Vagina (tissue), 2 donors: Measurements from ENCODE around the gene GRID2IP. TPM values are rescaled to one million over a fixed set of nuclear protein-coding genes. Genes with fewer than 3 reads are reported as not detected.
"Not testable (repeated sequence)": the region's sequence is repeated elsewhere in the genome, so short reads cannot be mapped to it uniquely, and the experiment has no call there.

Experiments used
- DNase-seq, 2 donors: peaks; one replicate each; pipeline ENCODE4 v3.0.0-alpha.2; 2017; ENCODE audit errors: extremely low spot score in 2 of 2
- H3K27ac ChIP-seq: fragments of 200-600 bp; sonication (generic); one replicate; pipeline ENCODE4 v1.5.1; 2019
- H3K27me3 ChIP-seq: fragments of 200-600 bp; sonication (generic); one replicate; pipeline ENCODE4 v1.5.1; 2019
- H3K36me3 ChIP-seq, 2 donors: fragments of 200-600 bp; sonication (generic); one replicate each; pipeline ENCODE4 v1.5.1; 2017 to 2019
- H3K4me1 ChIP-seq: fragments of 200-600 bp; sonication (generic); one replicate; pipeline ENCODE4 v1.5.1; 2019
- H3K4me3 ChIP-seq, 2 donors: fragments of 200-600 bp; sonication (generic); 1 replicate in 1 of 2; 2 replicates in 1 of 2; pipeline ENCODE4 v1.5.1; 2016 to 2019
- H3K9me3 ChIP-seq: fragments of 200-600 bp; sonication (generic); one replicate; pipeline ENCODE4 v1.5.1; 2019
- POLR2A ChIP-seq, 2 donors: fragments of 450-650 bp; IDR thresholded peaks; one replicate each; pipeline ENCODE4 v1.6.1; 2017; ENCODE audit warnings: antibody characterized with exemption in 2 of 2, mild to moderate bottlenecking in 2 of 2, moderate library complexity in 2 of 2
- POLR2AphosphoS5 ChIP-seq, 2 donors: sonication (generic); formaldehyde crosslinking; IDR thresholded peaks; one replicate each; pipeline ENCODE4 v1.9.0; 2017; ENCODE audit warnings: antibody characterized with exemption in 2 of 2, mild to moderate bottlenecking in 2 of 2, low read depth in 1 of 2; ENCODE audit not compliant: insufficient read depth in 1 of 2
- intact Hi-C: fragments of 100-400 bp; cut with DNase I; formaldehyde crosslinking; loops from one replicate; pipeline ENCODE4 v1.15.1; 2023
- total RNA-seq: library from RNA; depleted of rRNA; stranded (reverse); fragments of >200 nt; gene quantifications from one replicate; pipeline ENCODE4 v1.2.3, GENCODE V29; 2016
- TF ChIP-seq, protein P1 (sequence below), 3 experiments: fragments of 450-650 bp in 2 of 3; fragments of 200-600 bp in 1 of 3; sonication (generic) in 1 of 3; IDR thresholded peaks; one replicate each; pipeline ENCODE4 v1.5.1; 2017 to 2019; ENCODE audit warnings: antibody characterized with exemption in 3 of 3, mild to moderate bottlenecking in 2 of 3, moderate library complexity in 2 of 3

Gene GRID2IP
- total RNA-seq, 1 donor from 2014 or later: not detected

DNA sequence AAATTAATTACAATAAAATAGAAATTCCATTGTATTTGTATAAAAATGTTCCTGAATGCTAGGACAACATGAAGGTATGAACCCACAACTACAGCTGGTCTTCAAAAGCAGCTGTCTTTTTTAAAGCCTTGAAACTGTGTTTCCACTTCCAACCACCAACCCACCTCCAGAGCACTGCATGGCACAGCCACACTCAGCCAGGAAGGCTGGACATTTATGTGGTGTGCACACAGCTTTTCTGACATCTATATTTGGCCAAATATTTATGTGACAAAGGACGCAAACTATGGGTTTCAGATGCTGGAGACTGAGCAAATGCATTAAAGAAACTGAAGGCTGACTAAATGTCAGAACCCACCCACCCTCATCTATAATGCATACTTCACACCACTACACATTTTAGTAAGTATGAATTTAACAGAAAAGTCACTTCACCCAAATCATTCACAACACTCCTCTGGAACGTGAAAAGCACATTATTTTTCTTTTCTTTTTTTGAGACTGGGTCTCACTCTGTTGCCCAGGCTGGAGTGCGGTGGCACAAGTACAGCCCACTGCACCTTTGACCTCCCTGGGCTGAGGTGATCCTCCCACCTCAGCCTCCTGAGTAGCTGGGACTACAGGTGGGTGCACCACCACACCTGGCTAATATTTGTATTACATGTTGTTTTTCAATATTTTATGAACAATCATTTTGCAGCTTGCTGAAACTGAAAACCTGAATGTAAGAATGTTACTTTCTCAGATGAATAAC lies 75.7 kb downstream of the GRID2IP start:
- intact Hi-C loops: no loop called here
- TF ChIP-seq, protein P1, sequence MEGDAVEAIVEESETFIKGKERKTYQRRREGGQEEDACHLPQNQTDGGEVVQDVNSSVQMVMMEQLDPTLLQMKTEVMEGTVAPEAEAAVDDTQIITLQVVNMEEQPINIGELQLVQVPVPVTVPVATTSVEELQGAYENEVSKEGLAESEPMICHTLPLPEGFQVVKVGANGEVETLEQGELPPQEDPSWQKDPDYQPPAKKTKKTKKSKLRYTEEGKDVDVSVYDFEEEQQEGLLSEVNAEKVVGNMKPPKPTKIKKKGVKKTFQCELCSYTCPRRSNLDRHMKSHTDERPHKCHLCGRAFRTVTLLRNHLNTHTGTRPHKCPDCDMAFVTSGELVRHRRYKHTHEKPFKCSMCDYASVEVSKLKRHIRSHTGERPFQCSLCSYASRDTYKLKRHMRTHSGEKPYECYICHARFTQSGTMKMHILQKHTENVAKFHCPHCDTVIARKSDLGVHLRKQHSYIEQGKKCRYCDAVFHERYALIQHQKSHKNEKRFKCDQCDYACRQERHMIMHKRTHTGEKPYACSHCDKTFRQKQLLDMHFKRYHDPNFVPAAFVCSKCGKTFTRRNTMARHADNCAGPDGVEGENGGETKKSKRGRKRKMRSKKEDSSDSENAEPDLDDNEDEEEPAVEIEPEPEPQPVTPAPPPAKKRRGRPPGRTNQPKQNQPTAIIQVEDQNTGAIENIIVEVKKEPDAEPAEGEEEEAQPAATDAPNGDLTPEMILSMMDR (IDR thresholded peaks at IDR 0.05): no peak
- TF ChIP-seq POLR2A (IDR thresholded peaks at IDR 0.05) (no peak), POLR2AphosphoS5 (IDR thresholded peaks at IDR 0.05; ENCODE audit: insufficient read depth in 1 of 2, low read depth in 1 of 2) (no peak)
- Histone ChIP-seq H3K36me3 (peaks cover 0 to 19% of the 10 kb centered on the region in 2 donors), H3K4me1 (peaks cover 65% of the 10 kb centered on the region), H3K9me3 (no peaks in the 10 kb centered on the region), H3K4me3 (no peak overlapping the region), H3K27ac (no peak overlapping the region), H3K27me3 (no peaks in the 10 kb centered on the region)
- DNase-seq: no peak

DNA sequence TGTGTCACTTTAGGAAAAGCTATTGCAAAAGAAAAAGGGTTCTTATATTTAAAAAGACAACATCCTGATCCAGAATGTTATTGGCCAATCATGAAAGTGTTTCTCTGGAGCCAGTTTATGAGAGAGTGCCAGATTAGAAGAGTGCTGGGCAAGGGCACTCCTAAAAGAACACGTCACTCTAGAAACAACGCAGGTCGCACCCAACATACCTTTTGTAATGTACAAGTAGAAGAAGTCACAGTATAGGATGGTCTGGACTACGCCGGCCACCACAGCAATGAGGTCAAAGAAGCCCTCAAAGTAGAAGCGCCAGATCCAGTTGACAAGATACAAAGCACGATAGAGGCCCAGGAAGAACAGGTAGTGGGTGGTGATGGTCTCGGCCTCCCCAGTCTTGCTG lies 85.4 kb downstream of the GRID2IP start:
- H3K27ac ChIP-seq: no peak overlapping the region
- no peak for DNase-seq
- H3K4me3 ChIP-seq: no peak overlapping the region
- no peaks in the 10 kb centered on the region for H3K27me3 ChIP-seq
- intact Hi-C loops: no loop called here
- H3K4me1 ChIP-seq: no peaks in the 10 kb centered on the region
- TF ChIP-seq, protein P1 (IDR thresholded peaks at IDR 0.05): no peak
- no peak for TF ChIP-seq POLR2AphosphoS5 (IDR thresholded peaks at IDR 0.05; ENCODE audit: insufficient read depth in 1 of 2, low read depth in 1 of 2)
- TF ChIP-seq POLR2A (IDR thresholded peaks at IDR 0.05): no peak
- peaks cover 0 to 89% of the 10 kb centered on the region in 2 donors for H3K36me3 ChIP-seq
- H3K9me3 ChIP-seq: no peaks in the 10 kb centered on the region

DNA sequence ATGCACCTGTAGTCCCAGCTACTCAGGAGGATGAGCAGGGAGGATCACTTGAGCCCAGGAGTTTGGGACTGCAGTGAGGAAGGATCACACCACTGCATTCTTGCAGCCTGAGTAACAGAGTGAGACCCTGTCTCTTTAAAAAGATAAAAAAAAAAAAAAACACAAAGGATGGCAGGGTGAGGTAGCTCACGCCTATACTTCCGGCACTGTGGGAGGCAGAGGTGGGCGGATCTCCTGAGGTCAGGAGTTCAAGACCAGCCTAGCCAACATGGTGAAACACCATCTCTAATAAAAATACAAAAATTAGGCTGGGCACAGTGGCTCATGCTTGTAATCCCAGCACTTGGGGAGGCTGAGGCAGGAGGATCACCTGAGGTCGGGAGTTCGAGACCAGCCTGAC lies 87.7 kb downstream of the GRID2IP start:
- H3K4me1 ChIP-seq, H3K9me3 ChIP-seq, DNase-seq, H3K27me3 ChIP-seq, intact Hi-C loops, H3K27ac ChIP-seq, H3K4me3 ChIP-seq: not testable (repeated sequence)
- peaks cover 0 to 71% of the 10 kb centered on the region in 2 donors for H3K36me3 ChIP-seq

DNA sequence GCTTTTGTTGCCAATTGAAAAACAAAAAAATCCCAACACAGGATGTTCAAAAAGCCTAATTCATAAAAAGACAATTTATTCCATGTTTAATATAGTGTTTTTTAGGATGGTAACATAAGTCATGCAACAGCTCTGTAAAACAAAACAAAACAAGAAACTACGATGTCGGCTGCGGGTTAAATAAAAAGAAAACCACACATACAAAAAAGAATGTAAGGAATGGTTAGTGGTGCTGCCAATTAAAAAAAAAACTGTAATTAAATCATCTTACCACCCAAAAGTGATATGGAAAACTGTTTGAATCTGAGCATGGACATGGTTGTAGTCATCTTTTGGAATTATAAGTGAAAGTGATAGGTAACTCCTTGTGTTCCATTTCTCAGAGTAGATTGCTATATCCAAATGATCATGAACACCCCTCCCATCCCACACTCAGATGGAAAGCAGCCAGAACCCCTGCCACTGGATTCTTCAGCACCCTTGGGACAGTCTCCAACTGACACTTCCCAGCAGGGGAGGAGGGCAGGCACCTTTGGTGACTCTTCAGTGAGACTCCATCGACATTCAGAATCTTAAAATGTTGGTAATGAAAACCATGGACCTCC lies 89.2 kb downstream of the GRID2IP start:
- Histone ChIP-seq H3K4me3 (no peak overlapping the region), H3K27me3 (no peaks in the 10 kb centered on the region), H3K36me3 (peaks cover 0 to 55% of the 10 kb centered on the region in 2 donors), H3K4me1 (no peaks in the 10 kb centered on the region), H3K9me3 (no peaks in the 10 kb centered on the region), H3K27ac (no peak overlapping the region)
- no peak for DNase-seq
- intact Hi-C loops: no loop called here
- TF ChIP-seq POLR2AphosphoS5 (IDR thresholded peaks at IDR 0.05; ENCODE audit: insufficient read depth in 1 of 2, low read depth in 1 of 2) (no peak), POLR2A (IDR thresholded peaks at IDR 0.05) (no peak)
- TF ChIP-seq, protein P1 (IDR thresholded peaks at IDR 0.05): no peak

DNA sequence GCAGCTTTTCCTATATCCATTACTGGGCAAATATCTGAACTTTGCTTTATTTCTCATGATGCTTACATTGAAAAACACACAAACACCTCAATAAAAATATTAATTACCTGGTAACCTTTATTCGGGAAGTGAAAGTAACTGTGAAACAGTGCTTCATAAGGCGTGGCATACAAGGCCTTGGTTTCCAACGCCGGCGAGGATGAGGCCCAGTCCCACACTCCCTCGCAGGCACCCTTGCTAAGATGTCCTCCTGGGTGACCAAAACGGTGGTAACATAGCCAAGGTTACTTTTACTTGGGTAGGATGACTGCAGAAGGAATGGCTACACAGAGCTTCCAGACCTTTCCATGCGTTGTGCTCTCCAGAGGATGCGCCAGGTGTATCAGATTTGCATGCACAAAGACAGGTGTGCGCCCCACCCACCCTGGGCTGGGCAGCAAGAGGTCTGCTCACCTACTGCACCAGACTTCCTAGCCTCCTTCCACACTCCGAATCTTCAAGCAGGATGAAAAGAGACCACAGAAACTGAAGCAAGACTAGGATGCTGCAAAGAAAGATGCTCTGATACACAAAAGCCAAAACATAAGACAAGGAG lies 90.2 kb downstream of the GRID2IP start:
- intact Hi-C loops: no loop called here
- Histone ChIP-seq H3K4me3 (no peak overlapping the region), H3K9me3 (no peaks in the 10 kb centered on the region), H3K4me1 (no peaks in the 10 kb centered on the region), H3K27me3 (no peaks in the 10 kb centered on the region), H3K27ac (no peak overlapping the region), H3K36me3 (peaks cover 0 to 45% of the 10 kb centered on the region in 2 donors)
- DNase-seq: no peak
- TF ChIP-seq POLR2A (IDR thresholded peaks at IDR 0.05) (no peak), POLR2AphosphoS5 (IDR thresholded peaks at IDR 0.05; ENCODE audit: insufficient read depth in 1 of 2, low read depth in 1 of 2) (no peak)
- TF ChIP-seq, protein P1 (IDR thresholded peaks at IDR 0.05): no peak
